Stomach (tissue), 9 donors: ENCODE measurements around the gene IL31RA. TPM values are rescaled to one million over a fixed set of nuclear protein-coding genes. Genes with fewer than 3 reads are reported as not detected.

Source experiments
- DNase-seq, 2 donors: peaks; one replicate each; pipeline versions ENCODE4 v3.0.0 to v3.0.0-alpha.2; 2013 to 2019
- H3K27ac ChIP-seq, 5 donors: fragments of 200-600 bp in 4 of 5; sonication (generic) in 4 of 5; one replicate each; pipeline ENCODE4 v1.5.1; 2013 to 2019; ENCODE audit warnings: mild to moderate bottlenecking in 1 of 5, moderate library complexity in 1 of 5
- H3K27me3 ChIP-seq, 3 donors: fragments of 200-600 bp; sonication (generic); one replicate each; pipeline ENCODE4 v1.5.1; 2017 to 2019; ENCODE audit warnings: mixed run types in 1 of 3
- H3K36me3 ChIP-seq, 4 donors: fragments of 200-600 bp; sonication (generic); 1 replicate in 3 of 4; 2 replicates in 1 of 4; pipeline ENCODE4 v1.5.1; 2016 to 2019
- H3K4me1 ChIP-seq, 4 donors: fragments of 200-600 bp; sonication (generic); one replicate each; pipeline ENCODE4 v1.5.1; 2016 to 2019
- H3K4me3 ChIP-seq, 4 donors: fragments of 200-600 bp; sonication (generic) in 3 of 4; one replicate each; pipeline ENCODE4 v1.5.1; 2016 to 2019; ENCODE audit warnings: mild to moderate bottlenecking in 1 of 4
- H3K9me3 ChIP-seq, 4 donors: fragments of 200-600 bp; sonication (generic); one replicate each; pipeline ENCODE4 v1.5.1; 2016 to 2019
- CTCF ChIP-seq, 7 experiments: fragments of 450-650 bp in 4 of 7; fragments of 200-600 bp in 3 of 7; sonication (generic) in 3 of 7; IDR thresholded peaks; one replicate each; pipeline ENCODE4 v1.5.1; 2016 to 2019; ENCODE audit warnings: antibody characterized with exemption in 7 of 7, control low read depth in 2 of 7, mild to moderate bottlenecking in 1 of 7
- EP300 ChIP-seq: sonication (generic); formaldehyde crosslinking; IDR thresholded peaks from one replicate; pipeline ENCODE4 v1.6.1; 2017; ENCODE audit warnings: antibody characterized with exemption
- POLR2A ChIP-seq, 4 donors: fragments of 450-650 bp; IDR thresholded peaks; one replicate each; pipeline ENCODE4 v1.6.1; 2016; ENCODE audit warnings: antibody characterized with exemption in 4 of 4, control low read depth in 2 of 4, mild to moderate bottlenecking in 1 of 4, moderate library complexity in 1 of 4
- POLR2AphosphoS5 ChIP-seq, 3 donors: sonication (generic); formaldehyde crosslinking; IDR thresholded peaks; one replicate each; pipeline ENCODE4 v1.6.1; 2016; ENCODE audit warnings: antibody characterized with exemption in 3 of 3
- WGBS, 5 donors: extraction: QIAGEN DNeasy Blood & Tissue Kit in 3 of 5; methylation state at CpG; one replicate each; pipeline versions ENCODE4 v1.1.5 to v1.1.7; 2013 to 2018; 5-methylcytosine and 5-hydroxymethylcytosine counted together
- intact Hi-C: fragments of 100-400 bp; cut with DNase I; formaldehyde crosslinking; loops from one replicate; pipeline ENCODE4 v1.15.1; 2023; ENCODE audit warnings: low total_unique reads
- polyA plus RNA-seq, 3 donors: library from polyadenylated mRNA; stranded (reverse); fragments of 200-250 nt; gene quantifications; one replicate each; pipeline ENCODE4 v1.2.3, GENCODE V29; 2013
- total RNA-seq, 5 donors: library from RNA; depleted of rRNA; stranded (reverse); fragments of >200 nt; gene quantifications; one replicate each; pipeline versions ENCODE4 v1.1.0 to v1.2.3, GENCODE V29; 2014 to 2016
- donor health status: healthy with polysubstance abuse.
- donor health status: Bipolar disorder and iron deficiency.
- donor health status: healthy.

Gene IL31RA
- total and polyA plus RNA-seq, 8 donors, result 0.18 to 1.3 TPM; not detected in 6

- no peaks in the 10 kb centered on the region for H3K4me1 ChIP-seq
- H3K4me3 ChIP-seq, result no peak overlapping the region
- no peaks in the 10 kb centered on the region for H3K27me3 ChIP-seq
- no peaks in the 10 kb centered on the region for H3K9me3 ChIP-seq
- no peaks in the 10 kb centered on the region for H3K36me3 ChIP-seq
- WGBS, 5 donors, result 27 to 63% (median 53%) methylated on average over 3 of the region's 3 CpGs
- intact Hi-C loops, result no loop called here
- no peak for TF ChIP-seq POLR2A (IDR thresholded peaks at IDR 0.05)
- TF ChIP-seq CTCF (IDR thresholded peaks at IDR 0.05), result no peak
- TF ChIP-seq EP300, result no peak
- no peak for TF ChIP-seq POLR2AphosphoS5 (IDR thresholded peaks at IDR 0.05)
- DNase-seq, result no peak
- no peak overlapping the region for H3K27ac ChIP-seq
Measured at GRCh38 chr5:55853818-55854217, 2.7 kb downstream of the IL31RA start.

GRCh38 chr5:55855509-55855908, 4.4 kb downstream of the IL31RA start:
- TF ChIP-seq POLR2AphosphoS5 (IDR thresholded peaks at IDR 0.05) (no peak), EP300 (no peak), POLR2A (IDR thresholded peaks at IDR 0.05) (no peak), CTCF (IDR thresholded peaks at IDR 0.05) (no peak)
- no peaks in the 10 kb centered on the region for H3K36me3 ChIP-seq
- intact Hi-C loops, result no loop called here

GRCh38 chr5:55856516-55857246, 5.5 kb downstream of the IL31RA start:
- TF ChIP-seq CTCF (IDR thresholded peaks at IDR 0.05) (no peak), POLR2AphosphoS5 (IDR thresholded peaks at IDR 0.05) (no peak), EP300 (no peak), POLR2A (IDR thresholded peaks at IDR 0.05) (no peak)
- 74 to 83% (median 76%) methylated on average over 5 of the region's 5 CpGs for WGBS, 5 donors
- intact Hi-C loops, result no loop called here
- no peaks in the 10 kb centered on the region for H3K4me1 ChIP-seq
- no peaks in the 10 kb centered on the region for H3K36me3 ChIP-seq
- H3K27me3 ChIP-seq, result no peaks in the 10 kb centered on the region
- H3K27ac ChIP-seq, result no peak overlapping the region
- no peak overlapping the region for H3K4me3 ChIP-seq
- DNase-seq, result peak in 1 of 2 donors; percentile 15
- peaks cover 0 to 6% (median 2%) of the 10 kb centered on the region in 4 donors for H3K9me3 ChIP-seq

More at GRCh38 chr5:55855509-55855908, 4.4 kb downstream of the IL31RA start:
- H3K4me1 ChIP-seq, result no peaks in the 10 kb centered on the region
- no peaks in the 10 kb centered on the region for H3K9me3 ChIP-seq
- no peak overlapping the region for H3K4me3 ChIP-seq
- peak in 1 of 2 donors; percentile 31 for DNase-seq
- H3K27ac ChIP-seq, result no peak overlapping the region
- 59 to 78% (median 65%) methylated on average over 5 of the region's 5 CpGs for WGBS, 5 donors
- H3K27me3 ChIP-seq, result no peaks in the 10 kb centered on the region

GRCh38 chr5:55857247-55857640, 6.1 kb downstream of the IL31RA start:
- Histone ChIP-seq H3K27ac (no peak overlapping the region), H3K27me3 (no peaks in the 10 kb centered on the region), H3K36me3 (no peaks in the 10 kb centered on the region), H3K9me3 (peaks cover 0 to 6% (median 2%) of the 10 kb centered on the region in 4 donors), H3K4me1 (no peaks in the 10 kb centered on the region), H3K4me3 (no peak overlapping the region)
- TF ChIP-seq CTCF (IDR thresholded peaks at IDR 0.05) (no peak), POLR2A (IDR thresholded peaks at IDR 0.05) (no peak), EP300 (no peak), POLR2AphosphoS5 (IDR thresholded peaks at IDR 0.05) (no peak)
- WGBS, 5 donors, result 80 to 90% (median 89%) methylated on average over 4 of the region's 4 CpGs
- DNase-seq, result no peak
- intact Hi-C loops, result no loop called here
